Eye (tissue), 1 donor: ENCODE results near the gene ANXA2R.
"Not testable (repeated sequence)": the region's sequence is repeated elsewhere in the genome, so short reads cannot be mapped to it uniquely, and the experiment has no call there.

Experiments
- DNase-seq: peaks from one replicate; pipeline ENCODE4 v3.0.0-alpha.2; 2015

Gene ANXA2R

DNA sequence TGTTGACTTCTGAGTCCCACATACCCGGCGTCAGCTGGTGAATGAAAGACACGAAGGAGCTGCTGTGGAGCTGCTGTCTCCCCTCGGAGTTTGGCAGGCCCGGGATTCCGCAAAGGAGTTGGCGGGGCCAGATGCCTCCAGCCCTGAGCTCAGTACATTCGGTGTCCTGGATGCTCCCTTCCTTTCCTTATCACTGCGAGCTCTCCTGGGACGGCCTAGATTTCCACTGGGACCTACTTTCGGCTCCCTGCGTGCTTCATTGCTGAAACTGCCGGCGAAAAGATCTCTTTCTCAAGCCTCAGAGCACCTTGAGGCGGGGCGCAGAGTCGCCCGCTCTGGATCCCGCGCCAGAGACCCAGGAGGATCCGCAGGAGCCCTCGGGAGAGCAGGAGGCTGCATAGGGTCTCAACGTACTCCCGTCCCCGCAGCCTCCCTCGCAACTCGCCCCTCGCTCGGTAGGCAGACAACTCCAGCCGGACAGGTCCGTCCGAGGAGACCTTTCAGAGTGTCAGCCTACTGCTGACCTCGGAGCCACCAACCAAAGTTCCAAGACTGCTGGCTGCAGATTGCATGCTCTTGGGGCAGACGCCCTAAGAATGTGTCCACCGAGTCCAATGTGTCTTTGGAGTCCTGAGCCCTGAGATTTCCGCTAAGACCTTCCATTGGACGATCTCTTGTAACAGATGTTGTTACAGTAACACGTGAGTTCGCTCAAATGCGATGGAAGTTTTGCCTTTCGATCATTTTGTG, 6.1 kb downstream of the ANXA2R start:
- peak; percentile 60 for DNase-seq

- DNase-seq: no peak
These were observed 12.9 kb downstream of the ANXA2R start for GRCh38 chr5:43027054-43027785.

DNA sequence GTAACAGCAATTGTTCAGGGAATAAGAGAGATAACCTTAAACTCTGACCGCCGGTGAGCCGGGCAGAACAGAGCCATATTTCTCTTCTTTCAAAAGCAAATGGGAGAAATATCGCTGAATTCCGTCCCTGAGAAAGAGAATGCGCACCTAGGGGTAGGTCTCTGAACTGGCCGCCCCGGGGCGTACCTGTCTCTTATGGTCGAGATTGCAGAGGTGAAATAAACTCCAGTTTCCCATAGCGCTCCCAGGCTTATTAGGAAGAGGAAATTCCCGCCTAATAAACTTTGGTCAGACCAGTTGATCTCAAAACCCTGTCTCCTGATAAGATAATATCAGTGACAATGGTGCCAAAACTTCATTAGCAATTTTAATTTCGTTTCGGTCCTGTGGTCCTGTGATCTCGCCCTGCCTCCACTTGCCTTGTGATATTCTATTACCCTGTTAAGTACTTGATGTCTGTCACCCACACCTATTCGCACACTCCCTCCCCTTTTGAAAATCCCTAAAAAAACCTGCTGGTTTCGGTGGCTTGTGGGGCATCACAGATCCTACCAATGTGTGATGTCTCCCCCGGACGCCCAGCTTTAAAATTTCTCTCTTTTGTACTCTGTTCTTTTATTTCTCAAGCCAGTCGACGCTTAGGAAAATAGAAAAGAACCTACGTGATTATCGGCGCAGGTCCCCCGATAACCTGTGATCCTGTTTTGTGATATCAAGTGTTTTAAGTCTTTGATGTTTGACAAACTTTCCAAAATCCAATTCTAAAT, 14.8 kb downstream of the ANXA2R start:
- DNase-seq: not testable (repeated sequence)

GRCh38 chr5:43024217-43024616, 15.9 kb downstream of the ANXA2R start:
- no peak for DNase-seq

- peak; percentile 51 for DNase-seq
These were observed 19.0 kb downstream of the ANXA2R start for GRCh38 chr5:43021151-43021550.

- DNase-seq: no peak
These were observed 19.7 kb downstream of the ANXA2R start for GRCh38 chr5:43020399-43020746.

GRCh38 chr5:43019614-43020398, 20.3 kb downstream of the ANXA2R start:
- DNase-seq: peak; percentile 89

DNA sequence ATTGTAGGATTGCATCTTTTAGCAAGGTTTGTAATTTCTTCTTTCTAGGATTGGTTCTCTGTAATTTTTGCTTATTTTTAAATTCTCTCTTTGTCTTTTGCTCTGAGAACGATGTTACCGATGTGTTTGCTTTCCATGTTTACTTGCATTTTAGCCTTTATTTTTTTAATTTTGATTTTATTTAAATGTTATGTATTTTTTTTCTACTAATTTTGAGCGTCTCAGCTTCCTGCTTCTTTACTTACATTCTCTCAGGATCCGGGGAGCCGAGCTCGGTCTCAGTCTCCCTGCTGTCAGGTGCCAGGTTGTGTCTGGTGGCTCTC, 20.9 kb downstream of the ANXA2R start:
- peak; percentile 88 for DNase-seq

GRCh38 chr5:43017428-43017815, 22.7 kb downstream of the ANXA2R start:
- no peak for DNase-seq

DNA sequence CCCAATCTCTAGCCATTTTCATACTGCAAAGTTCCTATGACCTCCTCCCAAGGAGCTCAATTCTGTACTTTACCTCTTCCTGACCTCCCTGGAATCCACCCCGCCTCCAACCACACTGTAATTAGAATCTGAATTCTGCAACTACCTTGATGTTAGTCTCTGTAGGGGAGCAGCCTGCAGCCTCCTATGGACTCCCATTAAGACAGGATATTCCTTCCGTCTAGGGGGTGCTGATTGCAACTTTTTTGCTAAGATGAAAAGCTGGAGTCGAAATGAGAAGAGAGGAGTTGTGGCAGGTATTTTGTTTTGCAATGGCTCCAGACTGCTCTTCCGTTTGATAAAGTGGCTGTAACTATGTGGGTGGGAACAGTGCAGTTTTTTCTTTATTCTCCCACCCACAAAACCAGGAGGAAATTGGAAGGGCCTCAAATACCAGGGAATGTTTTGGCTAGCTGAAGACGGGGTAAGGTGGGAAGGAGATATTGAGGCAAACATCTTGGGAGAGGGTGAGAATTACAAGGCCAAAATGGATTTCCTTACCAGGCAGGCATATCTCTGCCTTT, 23.8 kb downstream of the ANXA2R start:
- no peak for DNase-seq

GRCh38 chr5:43014522-43014921, 25.6 kb downstream of the ANXA2R start:
- no peak for DNase-seq

GRCh38 chr5:43010935-43011315, 29.2 kb downstream of the ANXA2R start:
- no peak for DNase-seq

DNA sequence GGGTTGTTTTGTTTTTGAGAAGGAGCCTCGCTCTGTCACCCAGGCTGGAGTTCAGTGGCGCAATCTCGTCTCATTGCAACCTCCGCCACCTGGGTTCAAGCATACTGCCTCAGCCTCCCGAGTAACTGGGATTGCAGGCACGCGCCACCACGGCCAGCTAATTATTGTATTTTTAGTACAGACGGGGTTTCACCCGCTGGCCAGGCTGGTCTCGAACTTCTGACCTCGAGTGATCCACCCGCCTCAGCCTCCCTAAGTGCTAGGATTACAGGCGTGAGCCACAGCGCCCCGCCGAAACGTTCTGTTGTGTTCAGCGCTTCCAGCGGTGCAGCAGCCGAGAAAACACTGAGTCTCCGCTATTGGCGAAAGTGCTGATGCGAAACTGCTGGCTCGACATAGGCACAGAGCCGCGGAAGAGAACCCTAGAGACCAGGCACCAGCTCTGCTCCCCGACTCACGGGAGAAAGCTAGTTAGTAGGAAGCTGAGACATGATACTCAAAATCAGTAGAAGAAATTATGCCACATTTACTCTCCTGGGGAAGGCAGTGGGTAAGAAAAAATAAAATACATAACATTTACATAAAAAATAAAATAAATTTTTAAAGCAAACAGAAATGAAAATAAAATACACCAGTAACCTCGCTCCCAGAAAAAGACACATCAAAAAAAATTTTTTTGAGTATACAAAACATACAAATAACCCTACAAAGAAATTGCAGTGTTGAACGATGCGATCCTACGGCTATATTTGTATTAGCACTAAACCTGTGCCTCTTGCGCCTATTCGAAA, 31.6 kb downstream of the ANXA2R start:
- peak; percentile 95 for DNase-seq

DNA sequence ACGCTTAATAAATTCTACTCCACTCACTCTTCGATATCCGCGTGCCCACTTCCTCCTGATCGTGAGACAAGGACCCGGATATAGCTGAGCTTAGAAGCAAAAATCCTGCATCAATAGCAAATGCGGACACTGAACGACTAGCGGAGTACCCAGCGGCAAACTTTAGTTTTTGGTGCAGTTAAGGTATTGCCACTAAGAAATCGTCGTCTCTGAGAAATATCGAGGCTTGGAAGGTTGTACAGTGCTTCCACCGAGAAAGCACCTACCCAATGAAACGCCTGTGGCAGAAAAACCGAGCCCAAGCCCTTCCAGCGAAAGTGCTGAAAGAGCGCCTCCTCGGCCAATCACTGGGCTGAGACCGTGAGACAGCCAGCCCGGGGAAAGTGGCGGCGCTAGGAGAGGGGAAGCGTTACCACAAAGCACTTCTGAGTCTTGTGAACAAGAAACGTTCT, 32.2 kb downstream of the ANXA2R start:
- no peak for DNase-seq

DNA sequence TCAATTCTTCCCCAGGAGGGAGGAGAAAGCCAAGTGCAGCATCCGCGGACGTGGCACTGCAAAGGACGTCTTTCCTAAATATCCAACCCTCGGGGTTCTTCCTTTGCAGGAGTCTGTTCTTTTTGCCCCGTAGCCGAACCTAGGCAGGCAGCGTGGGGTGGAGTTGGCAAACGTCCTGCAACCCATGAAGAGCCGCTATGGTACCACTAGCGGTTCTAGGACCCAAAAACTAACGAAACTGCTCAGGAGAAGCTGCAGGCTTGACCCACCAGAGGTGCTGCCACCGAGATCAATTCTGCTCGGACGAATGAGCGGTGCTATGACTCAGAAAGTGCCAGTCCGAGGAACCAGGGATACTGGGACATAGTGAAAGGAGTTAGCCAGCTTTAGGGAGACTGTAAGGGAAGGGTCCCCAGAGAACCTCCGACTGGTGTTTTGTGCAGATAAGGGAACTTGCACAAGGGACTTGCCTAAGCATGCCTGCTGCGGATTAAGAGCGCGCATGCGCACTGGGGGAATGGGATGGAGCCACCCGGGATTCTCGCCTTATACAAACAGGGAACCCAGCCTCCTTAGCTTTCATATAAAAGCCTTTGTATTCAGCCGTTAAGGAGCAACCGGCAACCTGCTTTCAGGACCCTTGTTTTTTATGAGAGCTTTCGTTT, 32.7 kb downstream of the ANXA2R start:
- peak; percentile 96 for DNase-seq

DNA sequence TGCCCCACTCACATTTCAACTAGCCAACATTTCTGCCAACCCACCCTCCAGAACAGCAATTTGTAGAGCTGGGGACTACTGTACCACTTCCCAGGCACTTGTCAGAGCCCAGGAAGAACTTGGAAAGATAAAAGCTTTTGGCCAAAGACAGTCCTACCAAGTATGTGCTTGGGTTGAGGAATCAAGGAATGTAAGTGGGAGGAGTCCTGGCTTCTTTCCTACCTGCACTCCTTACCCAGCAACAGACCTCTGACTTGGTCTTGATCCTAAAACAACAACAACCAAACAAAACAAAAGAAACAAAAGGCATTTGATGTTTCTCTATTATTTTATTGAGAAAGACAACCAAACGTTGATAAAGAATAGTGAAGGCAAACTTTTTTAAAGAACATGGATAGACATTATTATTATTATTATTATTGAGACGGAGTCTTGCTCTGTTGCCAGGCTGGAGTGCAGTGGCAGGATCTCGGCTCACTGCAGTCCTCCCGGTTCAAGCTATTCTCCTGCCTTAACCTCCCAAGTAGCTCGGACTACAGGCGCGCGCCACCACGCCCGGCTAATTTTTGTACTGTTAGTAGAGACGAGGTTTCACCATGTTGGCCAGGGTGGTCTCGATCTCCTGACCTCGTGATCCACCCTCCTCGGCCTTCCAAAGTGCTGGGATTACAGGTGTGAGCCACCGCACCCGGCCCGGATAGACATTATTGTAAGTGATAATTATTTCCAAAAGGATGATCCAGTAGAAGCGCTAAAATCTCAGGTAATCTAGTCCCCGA, 33.5 kb downstream of the ANXA2R start:
- no peak for DNase-seq

DNA sequence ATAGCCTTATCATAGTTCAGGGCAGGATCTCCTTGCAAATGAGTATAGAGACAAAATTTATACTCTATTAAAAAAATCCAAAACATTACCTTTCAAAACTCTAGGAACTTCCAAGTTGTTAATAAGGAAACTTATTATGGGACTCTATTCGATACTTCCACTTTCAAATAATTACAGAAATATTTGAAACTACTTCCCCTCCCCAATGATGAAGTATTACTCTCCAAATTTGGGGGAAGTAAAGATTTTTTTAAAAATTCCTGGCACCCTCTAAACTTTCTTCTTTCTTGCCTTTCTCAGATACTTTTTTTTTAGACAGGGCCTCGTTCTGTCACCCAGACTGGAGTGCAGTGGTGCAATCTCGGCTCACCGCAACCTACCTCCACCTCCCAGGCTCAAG, 35.1 kb downstream of the ANXA2R start:
- DNase-seq: no peak

- DNase-seq: no peak
These were observed 38.4 kb downstream of the ANXA2R start for GRCh38 chr5:43001748-43002147.

GRCh38 chr5:43000914-43001313, 39.2 kb downstream of the ANXA2R start:
- DNase-seq: no peak

DNA sequence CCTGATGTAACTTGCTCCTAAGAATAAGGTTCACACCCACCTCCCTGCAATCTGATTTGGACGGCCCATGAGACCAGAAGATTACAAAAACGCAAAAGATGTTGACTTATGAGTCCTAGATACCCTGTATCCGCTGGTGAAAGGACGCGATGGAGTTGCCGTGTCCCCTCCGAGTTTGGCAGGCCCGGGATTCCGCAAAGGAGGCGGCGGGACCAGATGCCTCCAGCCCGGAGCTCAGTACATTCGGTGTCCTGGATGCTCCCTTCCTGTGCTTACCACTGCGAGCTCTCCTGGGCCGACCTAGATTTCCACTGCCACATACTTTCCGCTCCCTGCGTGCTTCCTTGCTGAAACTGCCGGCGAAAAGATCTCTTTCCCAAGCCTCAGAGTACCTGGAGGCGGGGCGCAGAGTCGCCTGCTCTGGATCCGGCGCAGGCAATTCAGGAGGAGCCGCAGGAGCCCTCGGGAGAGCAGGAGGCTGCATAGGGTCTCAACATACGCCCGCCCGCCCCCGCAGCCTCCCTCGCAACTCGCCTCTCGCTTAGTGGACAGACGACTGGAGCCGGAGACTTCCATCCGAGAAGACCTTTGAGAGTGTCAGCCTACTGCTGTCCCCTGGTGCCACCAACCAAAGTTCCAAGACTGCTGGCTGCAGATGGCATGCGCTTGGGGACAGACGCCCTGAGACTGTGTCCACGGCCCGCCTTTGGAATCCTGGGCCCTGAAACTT, 39.8 kb downstream of the ANXA2R start:
- DNase-seq: peak; percentile 56
